Stimulated activated naive CD8-positive, alpha-beta T cell treated with anti-CD3 and anti-CD28 coated beads, Interleukin-15, amount 100 ng/mL, for 72 hours (primary cell): ENCODE data around the gene DSCAML1.
"Not testable (repeated sequence)": the region's sequence is repeated elsewhere in the genome, so short reads cannot be mapped to it uniquely, and the experiment has no call there.

Source experiments
- ATAC-seq: fragments of 150-1000 bp; cut with Tn5 transposase; 2 replicates; pipeline ENCODE4 v1.10.0; 2021; ENCODE audit warnings: mild to moderate bottlenecking, moderate library complexity
- DNase-seq, 2 donors: peaks; one replicate each; pipeline ENCODE4 v3.0.0; 2021 to 2022
- H3K27ac Mint-ChIP-seq, 2 donors: one replicate each; pipeline ENCODE4 v1.8.0; 2022; ENCODE audit warnings: mild to moderate bottlenecking in 2 of 2, mixed read lengths in 2 of 2, moderate library complexity in 2 of 2
- H3K27me3 Mint-ChIP-seq: one replicate; pipeline ENCODE4 v1.8.0; 2022; ENCODE audit warnings: mixed read lengths
- H3K4me1 Mint-ChIP-seq: one replicate; pipeline ENCODE4 v1.8.0; 2022; ENCODE audit warnings: mild to moderate bottlenecking, mixed read lengths
- H3K4me3 Mint-ChIP-seq, 2 donors: one replicate each; pipeline ENCODE4 v1.8.0; 2022; ENCODE audit warnings: mild to moderate bottlenecking in 2 of 2, mixed read lengths in 2 of 2, moderate library complexity in 1 of 2
- H3K9me3 Mint-ChIP-seq, 2 donors: one replicate each; pipeline ENCODE4 v1.8.0; 2022; ENCODE audit warnings: mixed read lengths in 2 of 2

The DSCAML1 gene

GRCh38 chr11:117816151-117816741, 19.2 kb upstream of the DSCAML1 start:
- H3K27me3 Mint-ChIP-seq, result no peaks in the 10 kb centered on the region
- DNase-seq, result no peak
- ATAC-seq, result no peak
- peaks cover 79% of the 10 kb centered on the region for H3K4me1 Mint-ChIP-seq
- H3K4me3 Mint-ChIP-seq, result peak overlapping the region; percentile 91 to 96
- H3K9me3 Mint-ChIP-seq, result no peaks in the 10 kb centered on the region
- peak overlapping the region; percentile 99 to 100 for H3K27ac Mint-ChIP-seq

GRCh38 chr11:117815262-117815803, 18.3 kb upstream of the DSCAML1 start:
- Mint-ChIP-seq H3K4me3 (peak overlapping the region; percentile 91 to 96), H3K27me3 (no peaks in the 10 kb centered on the region), H3K27ac (peak overlapping the region; percentile 96 to 99), H3K4me1 (peaks cover 80% of the 10 kb centered on the region), H3K9me3 (no peaks in the 10 kb centered on the region)
- ATAC-seq (peak; percentile 72), DNase-seq (peak; percentile 67 to 87)

GRCh38 chr11:117814766-117815261, 17.8 kb upstream of the DSCAML1 start:
- Mint-ChIP-seq H3K4me3 (peak overlapping the region; percentile 91 to 96), H3K4me1 (peaks cover 78% of the 10 kb centered on the region), H3K27ac (peak overlapping the region; percentile 96 to 99), H3K27me3 (no peaks in the 10 kb centered on the region), H3K9me3 (no peaks in the 10 kb centered on the region)
- DNase-seq (peak; percentile 85 to 91), ATAC-seq (peak; percentile 53)

- H3K27me3 Mint-ChIP-seq, result no peaks in the 10 kb centered on the region
- DNase-seq, result no peak
- H3K9me3 Mint-ChIP-seq, result no peaks in the 10 kb centered on the region
- H3K4me1 Mint-ChIP-seq, result peaks cover 77% of the 10 kb centered on the region
- H3K27ac Mint-ChIP-seq, result peak overlapping the region; percentile 96 to 99
- ATAC-seq, result no peak
- H3K4me3 Mint-ChIP-seq, result peak overlapping the region; percentile 91 to 96
These were observed 17.3 kb upstream of the DSCAML1 start for GRCh38 chr11:117814204-117814765.

- peak overlapping the region in 1 of 2 donors; percentile 84 for H3K27ac Mint-ChIP-seq
- ATAC-seq, DNase-seq, H3K27me3 Mint-ChIP-seq, H3K9me3 Mint-ChIP-seq: not testable (repeated sequence)
- peaks cover 40% of the 10 kb centered on the region for H3K4me1 Mint-ChIP-seq
- H3K4me3 Mint-ChIP-seq, result peak overlapping the region in 1 of 2 donors; percentile 30
These were observed 13.0 kb upstream of the DSCAML1 start for GRCh38 chr11:117810056-117810451.

- H3K27ac Mint-ChIP-seq, result peak overlapping the region in 1 of 2 donors; percentile 84
- H3K27me3 Mint-ChIP-seq, result no peaks in the 10 kb centered on the region
- DNase-seq (peak; percentile 53 to 65), ATAC-seq (peak; percentile 94)
- peaks cover 34% of the 10 kb centered on the region for H3K4me1 Mint-ChIP-seq
- no peaks in the 10 kb centered on the region for H3K9me3 Mint-ChIP-seq
- peak overlapping the region; percentile 2 to 30 for H3K4me3 Mint-ChIP-seq
These were observed 12.4 kb upstream of the DSCAML1 start for GRCh38 chr11:117809236-117810055.

GRCh38 chr11:117808784-117809183, 11.8 kb upstream of the DSCAML1 start:
- Mint-ChIP-seq H3K4me3 (no peak overlapping the region), H3K4me1 (peaks cover 27% of the 10 kb centered on the region), H3K9me3 (no peaks in the 10 kb centered on the region), H3K27me3 (no peaks in the 10 kb centered on the region), H3K27ac (no peak overlapping the region)
- no peak for ATAC-seq
- DNase-seq, result no peak

- Mint-ChIP-seq H3K27ac (no peak overlapping the region), H3K9me3 (no peaks in the 10 kb centered on the region), H3K4me1 (peaks cover 18% of the 10 kb centered on the region), H3K27me3 (no peaks in the 10 kb centered on the region), H3K4me3 (no peak overlapping the region)
- DNase-seq, result peak; percentile 65 to 66
- ATAC-seq, result peak; percentile 44
These were observed 10.7 kb upstream of the DSCAML1 start for GRCh38 chr11:117807482-117808327.

GRCh38 chr11:117806846-117807245, 9.8 kb upstream of the DSCAML1 start:
- Mint-ChIP-seq H3K27ac (no peak overlapping the region), H3K9me3 (no peaks in the 10 kb centered on the region), H3K4me3 (no peak overlapping the region), H3K27me3 (no peaks in the 10 kb centered on the region), H3K4me1 (peaks cover 18% of the 10 kb centered on the region)
- DNase-seq (no peak), ATAC-seq (no peak)

- Mint-ChIP-seq H3K4me1 (peaks cover 12% of the 10 kb centered on the region), H3K4me3 (no peak overlapping the region), H3K27me3 (peaks cover 1% of the 10 kb centered on the region), H3K27ac (no peak overlapping the region), H3K9me3 (no peaks in the 10 kb centered on the region)
- no peak for ATAC-seq
- no peak for DNase-seq
These were observed 8.0 kb upstream of the DSCAML1 start for GRCh38 chr11:117805045-117805444.

- Mint-ChIP-seq H3K27ac (peak overlapping the region in 1 of 2 donors; percentile 15), H3K4me1 (peaks cover 2% of the 10 kb centered on the region), H3K9me3 (no peaks in the 10 kb centered on the region), H3K4me3 (no peak overlapping the region), H3K27me3 (peaks cover 13% of the 10 kb centered on the region)
- ATAC-seq (no peak), DNase-seq (no peak)
These were observed 6.9 kb upstream of the DSCAML1 start for GRCh38 chr11:117803896-117804295.

GRCh38 chr11:117799634-117800033, 2.6 kb upstream of the DSCAML1 start:
- no peak overlapping the region for H3K27ac Mint-ChIP-seq
- DNase-seq (no peak), ATAC-seq (no peak)
- no peak overlapping the region for H3K4me3 Mint-ChIP-seq
- peaks cover 22% of the 10 kb centered on the region for H3K4me1 Mint-ChIP-seq
- H3K27me3 Mint-ChIP-seq, result peaks cover 54% of the 10 kb centered on the region
- H3K9me3 Mint-ChIP-seq, result no peaks in the 10 kb centered on the region

- ATAC-seq (no peak), DNase-seq (no peak)
- Mint-ChIP-seq H3K27me3 (peaks cover 81% of the 10 kb centered on the region), H3K4me1 (peaks cover 24% of the 10 kb centered on the region), H3K4me3 (peak overlapping the region; percentile 55 to 71), H3K27ac (no peak overlapping the region), H3K9me3 (no peaks in the 10 kb centered on the region)
These were observed 552 bp downstream of the DSCAML1 start for GRCh38 chr11:117796456-117796871.

- Mint-ChIP-seq H3K4me1 (peaks cover 24% of the 10 kb centered on the region), H3K4me3 (peak overlapping the region; percentile 55 to 71)
These were observed 1.2 kb downstream of the DSCAML1 start for GRCh38 chr11:117795638-117796455.

More at GRCh38 chr11:117795638-117796455, 1.2 kb downstream of the DSCAML1 start:
- no peak overlapping the region for H3K27ac Mint-ChIP-seq
- H3K9me3 Mint-ChIP-seq, result no peaks in the 10 kb centered on the region
- peaks cover 84% of the 10 kb centered on the region for H3K27me3 Mint-ChIP-seq
- peak; percentile 22 for ATAC-seq
- no peak for DNase-seq
